NOMO-1 treated with dmso at 0.1 percent for 144 hours (cell line): ENCODE data around the gene ENTHD1.
"Not testable (repeated sequence)": the region's sequence is repeated elsewhere in the genome, so short reads cannot be mapped to it uniquely, and the experiment has no call there.

Experiments
- DNase-seq: peaks from one replicate; lab custom pipeline; 2025; ENCODE audit not compliant: unreplicated experiment; lab: John Stamatoyannopoulos, UW

Gene ENTHD1

DNA sequence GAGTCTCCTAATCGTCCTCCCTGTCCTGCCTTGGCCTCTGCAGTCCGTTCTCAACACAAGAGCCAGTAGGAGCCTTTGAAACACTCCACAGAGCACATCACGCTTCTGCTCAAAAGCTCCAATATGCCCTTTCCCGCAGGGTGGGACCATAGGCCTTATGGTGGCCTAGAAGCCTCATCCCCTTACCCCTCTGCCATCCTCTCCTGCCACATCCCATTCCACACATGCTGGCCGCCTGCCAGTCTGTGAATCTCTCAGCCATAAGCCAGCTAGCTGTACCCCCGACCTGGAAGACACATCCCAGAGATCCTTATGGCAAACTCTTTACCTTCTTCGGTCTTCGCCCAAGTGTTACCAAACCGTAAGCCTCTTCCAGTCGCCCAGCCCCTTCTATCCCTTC, 157.8 kb downstream of the ENTHD1 start:
- DNase-seq: no peak

DNA sequence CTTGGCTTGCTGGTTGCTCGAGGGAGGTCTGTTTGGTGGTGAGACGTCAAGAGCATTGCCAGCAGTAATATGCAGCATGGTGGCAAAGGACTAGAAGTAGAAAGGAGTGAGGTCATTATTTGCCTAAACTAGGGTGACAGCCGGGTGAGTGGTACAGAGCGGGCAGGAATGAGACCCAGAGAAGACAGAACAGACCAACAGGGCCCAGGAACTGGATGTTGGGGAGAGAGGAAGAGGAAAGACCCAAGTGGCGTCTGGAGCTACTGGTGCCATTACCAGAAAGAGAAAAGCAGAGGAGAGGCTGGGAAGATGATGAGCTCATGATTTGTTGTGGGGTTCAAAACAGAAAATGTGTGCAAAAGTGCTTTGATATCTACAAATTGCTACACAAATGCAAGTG, 158.7 kb downstream of the ENTHD1 start:
- DNase-seq: no peak

DNA sequence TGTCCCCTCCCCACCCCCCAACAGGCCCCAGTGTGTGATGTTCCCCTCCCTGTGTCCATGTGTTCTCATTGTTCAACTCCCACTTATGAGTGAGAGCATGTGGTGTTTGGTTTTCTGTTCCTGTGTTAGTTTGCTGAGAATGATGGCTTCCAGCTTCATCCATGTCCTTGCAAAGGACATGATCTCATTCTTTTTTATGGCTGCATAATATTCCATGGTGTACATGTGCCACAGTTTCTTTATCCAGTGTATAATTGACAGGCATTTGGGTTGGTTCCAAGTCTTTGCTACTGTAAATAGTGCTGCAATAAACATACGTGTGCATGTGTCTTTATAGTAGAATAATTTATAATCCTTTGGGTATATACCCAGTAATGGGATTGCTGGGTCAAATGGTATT, 159.5 kb downstream of the ENTHD1 start:
- DNase-seq: not testable (repeated sequence)

DNA sequence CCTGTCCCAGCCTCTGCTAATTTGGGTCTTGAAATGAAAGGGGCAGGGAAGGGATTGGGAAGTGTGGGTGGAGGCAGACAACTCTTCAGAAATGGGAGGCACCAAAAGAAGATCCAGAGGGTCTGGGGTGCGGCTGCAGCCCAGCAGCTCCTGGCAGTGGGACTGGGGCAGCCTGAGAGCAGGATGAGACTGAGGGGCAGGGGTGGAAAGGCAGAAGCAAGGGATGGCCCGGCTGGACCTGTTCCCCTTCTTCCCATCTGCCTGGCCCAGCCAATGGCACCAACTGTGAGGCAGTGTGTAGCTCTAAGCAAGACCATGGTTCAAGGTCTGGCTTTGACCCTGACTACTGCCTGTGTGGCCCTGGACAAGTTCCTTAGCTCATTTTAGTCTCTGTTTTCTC, 160.4 kb downstream of the ENTHD1 start:
- no peak for DNase-seq

DNA sequence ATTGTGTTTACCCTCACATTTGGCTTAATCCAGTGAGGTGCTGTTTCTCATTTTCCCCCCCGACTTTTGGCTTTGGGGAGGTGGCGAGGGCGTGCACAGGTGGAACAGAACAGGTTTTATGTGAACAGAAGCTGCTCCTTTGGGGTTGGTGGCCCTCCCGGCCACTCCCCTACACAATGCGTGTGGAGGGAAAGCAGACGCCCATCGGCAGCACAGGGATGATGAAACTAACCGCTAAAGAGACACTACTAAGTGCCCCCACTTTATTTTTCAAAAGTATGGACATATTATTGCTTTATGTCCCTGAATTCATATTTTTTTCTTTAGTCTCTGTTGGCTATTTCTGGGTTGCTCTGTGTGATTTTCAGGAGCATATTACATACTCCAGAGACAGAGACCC, 160.9 kb downstream of the ENTHD1 start:
- no peak for DNase-seq

DNA sequence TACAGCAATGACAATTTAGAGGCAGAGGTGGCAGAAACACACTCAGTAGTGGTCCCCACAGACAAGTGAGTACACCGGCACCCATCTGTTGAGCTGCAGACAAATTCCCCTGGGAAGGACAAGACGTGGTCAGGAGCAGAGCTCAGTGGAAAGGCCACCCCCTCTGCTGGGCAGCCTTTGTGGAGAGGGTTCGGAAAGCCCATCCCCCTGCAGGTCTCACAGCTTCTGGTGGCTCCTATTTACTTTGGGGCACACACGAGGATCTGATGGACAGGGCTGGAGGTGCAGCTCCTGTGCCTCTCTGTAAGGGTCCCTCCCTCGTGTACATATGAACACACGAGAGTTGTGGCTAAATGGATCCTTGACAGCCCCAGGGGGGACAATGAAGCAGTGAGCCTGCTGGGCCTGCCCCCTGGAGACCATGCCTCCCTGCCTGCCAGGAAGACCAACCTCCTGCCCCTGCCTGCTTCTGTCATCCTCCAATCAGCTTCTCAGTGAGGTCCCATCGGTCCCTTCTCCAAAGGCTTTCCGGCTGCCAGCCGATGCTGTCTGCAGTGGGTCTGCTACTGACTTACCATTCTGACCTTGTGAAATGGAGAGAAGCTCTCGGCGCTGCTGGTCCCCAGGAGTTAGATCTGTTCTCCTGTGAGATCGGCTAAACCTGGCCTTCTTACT, 161.5 kb downstream of the ENTHD1 start:
- no peak for DNase-seq

DNA sequence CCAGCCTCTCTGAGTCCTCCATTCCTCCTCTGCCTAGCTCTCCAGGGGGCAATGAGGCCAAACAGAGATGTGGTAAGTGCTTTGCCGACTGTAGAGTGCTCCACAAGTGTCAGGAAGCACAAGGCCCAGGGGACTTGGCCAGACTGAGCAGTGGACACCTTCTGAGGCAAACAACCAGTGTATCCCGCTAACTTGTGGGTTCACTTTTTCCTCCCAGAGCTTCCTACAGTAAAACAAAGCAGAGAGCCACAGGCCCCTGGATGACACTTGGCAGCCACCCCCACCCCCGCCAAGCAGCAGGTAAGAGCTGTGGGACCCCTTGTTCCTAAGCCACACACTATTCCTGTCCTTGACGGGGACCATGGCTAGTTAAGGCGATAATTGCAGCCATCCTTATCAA, 162.1 kb downstream of the ENTHD1 start:
- DNase-seq: no peak

DNA sequence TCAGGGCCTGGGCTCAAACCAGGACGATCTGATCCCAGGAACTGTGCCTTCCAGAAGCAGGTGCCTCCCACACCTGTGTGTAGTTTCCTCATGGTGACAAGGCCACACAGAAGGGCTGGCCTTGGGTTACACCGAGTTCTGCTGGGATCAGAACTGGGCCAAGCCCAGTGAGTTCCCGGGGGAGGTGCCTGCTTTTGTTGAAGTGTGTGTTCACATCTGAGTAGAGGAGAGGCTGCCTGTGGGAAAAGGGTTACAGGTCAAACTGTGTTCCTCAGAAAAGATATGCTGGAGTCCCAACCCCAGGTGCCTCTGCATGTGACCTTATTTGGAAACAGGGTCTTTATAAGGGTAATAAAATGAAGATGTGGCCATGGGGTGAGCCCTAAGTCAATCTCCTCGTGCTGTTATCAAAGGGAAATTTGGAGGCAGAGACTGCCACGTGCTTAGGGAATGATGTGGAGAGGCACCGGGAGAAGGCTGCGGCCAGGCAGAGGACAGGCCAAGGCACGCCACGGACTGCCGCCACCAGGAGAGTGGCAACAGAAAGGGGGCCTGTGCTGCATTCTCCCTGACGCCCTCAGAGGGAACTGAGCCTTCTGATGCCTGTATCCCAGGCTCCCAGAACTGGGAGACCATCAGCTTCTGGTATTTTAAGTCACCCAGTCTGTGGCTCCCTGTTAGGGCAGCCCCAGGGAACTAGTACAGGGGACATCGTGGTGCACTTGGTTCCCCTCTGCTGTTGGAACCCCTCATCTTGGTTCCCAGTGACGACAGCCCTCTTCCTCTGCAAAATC, 164.2 kb downstream of the ENTHD1 start:
- no peak for DNase-seq

DNA sequence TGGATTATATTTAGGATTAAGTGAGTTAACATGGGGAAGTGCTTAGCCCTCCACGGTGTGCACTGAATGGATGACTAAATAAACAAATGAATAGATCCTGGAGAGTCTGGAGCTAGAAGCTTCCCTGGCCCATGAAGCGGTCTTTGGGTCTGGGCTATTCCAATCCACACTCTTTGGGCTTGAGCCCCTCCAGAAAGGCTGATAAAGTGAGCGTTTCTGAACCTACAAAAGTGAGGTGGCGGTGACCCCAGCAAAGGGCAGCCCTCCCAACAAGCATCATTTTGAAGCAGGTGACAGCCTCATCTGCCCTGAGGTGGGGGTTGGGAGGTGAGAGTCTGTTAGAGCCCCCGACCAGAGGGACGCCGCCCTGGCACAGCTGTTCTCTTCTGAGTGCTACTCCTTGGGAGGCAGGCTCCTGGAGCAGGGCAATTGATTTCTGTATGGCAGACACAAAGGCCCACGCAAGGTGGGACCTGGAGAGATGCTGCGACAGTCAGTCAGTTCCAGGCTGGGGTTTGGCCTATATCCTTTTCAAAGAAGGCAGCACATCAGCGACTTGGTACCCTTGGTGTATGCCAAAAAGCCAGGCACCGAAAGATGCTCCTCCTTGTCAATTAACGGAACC, 165.2 kb downstream of the ENTHD1 start:
- DNase-seq: no peak

DNA sequence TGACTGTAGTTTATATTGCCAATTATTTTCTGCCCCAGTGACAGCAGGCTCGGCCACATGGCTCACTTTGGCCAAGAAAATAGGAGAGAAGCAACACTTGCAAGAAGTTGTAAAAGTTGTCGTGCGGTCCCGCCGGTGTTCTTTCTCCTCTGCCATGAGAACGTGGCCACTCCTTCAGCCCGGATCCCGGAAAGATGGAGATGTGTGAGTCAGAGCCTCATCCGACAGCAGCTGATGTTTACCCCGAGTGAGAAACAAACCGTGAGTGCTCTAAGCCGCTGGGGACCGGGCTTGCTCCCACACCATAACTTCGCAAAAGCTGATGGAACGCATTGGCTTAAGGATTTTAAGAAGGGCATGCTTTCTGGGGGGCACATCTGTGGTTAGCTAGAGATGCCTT, 166.0 kb downstream of the ENTHD1 start:
- DNase-seq: no peak

DNA sequence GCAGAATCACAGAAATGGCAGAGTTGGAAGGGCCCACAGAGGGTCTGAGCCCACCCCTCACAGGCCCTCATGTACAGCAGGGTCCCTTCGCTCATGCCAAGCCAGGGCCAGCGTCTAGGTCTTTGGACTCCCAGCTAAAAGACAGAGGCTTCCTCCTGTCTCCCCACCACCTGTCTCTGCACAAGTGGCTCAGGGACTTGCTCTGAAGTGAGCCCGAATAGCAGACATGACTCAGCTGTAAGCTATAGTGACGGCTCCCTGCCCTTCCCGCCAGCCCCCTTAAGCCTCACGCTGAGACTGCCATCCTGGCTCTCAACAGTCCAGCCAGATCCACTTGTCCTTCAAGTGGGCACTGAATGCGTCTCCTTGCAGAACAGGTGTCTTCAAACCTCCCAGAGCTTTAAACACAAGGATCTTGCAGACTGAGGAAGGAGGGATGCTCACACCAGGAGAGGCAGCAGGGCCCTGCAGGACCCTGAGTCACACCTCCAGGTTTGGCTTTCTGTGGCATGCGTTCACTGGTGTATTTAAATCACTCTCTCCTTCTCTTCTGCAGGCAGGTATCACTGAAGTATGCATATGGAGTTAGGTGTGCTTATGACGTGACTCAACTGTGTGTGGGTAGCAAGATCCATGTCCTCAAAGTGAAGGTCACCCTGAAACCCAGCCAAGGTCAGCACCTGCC, 168.1 kb downstream of the ENTHD1 start:
- DNase-seq: no peak

DNA sequence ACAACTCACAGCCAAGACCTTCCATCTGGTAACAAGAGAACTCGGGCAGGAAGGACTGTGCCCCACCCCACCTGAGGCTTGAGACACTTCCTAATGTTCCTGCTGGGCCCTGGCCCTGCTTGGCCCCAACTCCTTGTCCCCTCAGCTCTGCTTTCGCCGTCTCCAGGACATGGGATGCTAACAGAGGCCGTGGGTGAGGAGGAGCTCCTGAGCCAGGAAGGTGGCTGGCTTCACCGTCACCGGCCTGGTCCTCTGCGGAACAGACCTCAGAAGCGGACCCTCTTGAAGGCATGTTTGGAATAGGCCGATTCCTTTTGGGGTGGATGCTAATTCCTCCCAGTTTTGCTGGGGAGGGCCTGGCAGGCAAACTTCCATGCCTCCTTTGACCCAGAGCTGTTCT, 168.7 kb downstream of the ENTHD1 start:
- no peak for DNase-seq

DNA sequence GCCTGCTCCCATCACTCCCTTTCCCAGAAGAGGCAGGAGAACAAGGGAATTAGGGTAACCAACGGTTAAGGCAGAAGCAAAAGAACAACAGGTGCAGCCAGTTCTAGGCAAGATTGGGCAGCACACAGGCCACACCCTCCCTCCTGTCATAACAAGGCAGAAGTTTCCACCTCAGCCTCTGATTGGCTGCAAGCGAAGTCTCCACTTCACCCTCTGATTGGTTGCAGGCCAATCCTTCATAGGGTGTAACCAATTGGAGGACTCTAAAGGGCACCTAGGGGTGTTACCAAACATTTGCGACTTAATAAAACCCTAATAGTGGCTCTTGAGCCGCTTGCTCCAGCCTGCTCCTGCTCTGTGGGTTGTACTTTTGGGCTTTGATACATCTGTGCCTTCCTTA, 169.2 kb downstream of the ENTHD1 start:
- DNase-seq: no peak

DNA sequence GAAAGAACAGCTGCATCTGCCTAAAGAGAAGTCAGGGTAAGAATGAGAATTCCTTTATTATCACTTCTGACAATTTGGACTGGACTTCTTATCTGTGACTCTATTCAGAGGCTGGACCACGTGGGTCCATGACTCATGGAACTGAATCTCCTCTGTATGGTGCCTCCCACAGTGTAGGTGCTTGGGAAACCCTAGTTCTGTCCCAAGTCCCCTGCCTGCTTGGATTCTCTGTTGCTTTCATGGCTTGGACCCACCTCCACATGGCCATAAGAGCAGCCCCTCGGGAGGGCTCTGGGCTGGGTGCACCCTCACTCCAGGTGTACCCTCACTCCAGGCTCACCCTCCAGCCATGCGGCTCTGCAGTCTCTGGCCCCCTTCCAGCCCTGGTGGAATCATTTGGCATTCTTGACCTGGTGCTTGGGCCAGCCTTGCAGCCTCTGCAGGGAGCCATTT, 169.6 kb downstream of the ENTHD1 start:
- no peak for DNase-seq

DNA sequence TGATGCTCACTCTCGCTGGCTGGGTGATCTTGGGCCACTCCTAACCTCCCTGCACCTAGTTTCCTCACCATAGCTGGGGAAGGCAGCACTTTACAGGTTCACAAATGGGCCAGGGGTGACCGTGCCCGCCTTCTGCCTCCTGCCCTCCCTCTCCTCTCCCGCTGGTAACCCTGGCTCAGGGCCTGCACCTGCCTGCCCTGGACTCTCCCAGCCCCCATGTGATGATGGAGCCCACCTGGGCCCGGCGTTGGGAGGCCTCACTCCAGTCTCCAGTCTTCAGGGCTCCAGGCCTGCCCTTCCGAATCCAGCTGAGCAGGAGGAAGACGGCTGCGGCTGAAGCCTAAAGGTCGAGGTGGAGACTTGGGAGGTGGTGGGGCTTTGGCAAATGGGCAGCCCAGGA, 170.1 kb downstream of the ENTHD1 start:
- DNase-seq: no peak

DNA sequence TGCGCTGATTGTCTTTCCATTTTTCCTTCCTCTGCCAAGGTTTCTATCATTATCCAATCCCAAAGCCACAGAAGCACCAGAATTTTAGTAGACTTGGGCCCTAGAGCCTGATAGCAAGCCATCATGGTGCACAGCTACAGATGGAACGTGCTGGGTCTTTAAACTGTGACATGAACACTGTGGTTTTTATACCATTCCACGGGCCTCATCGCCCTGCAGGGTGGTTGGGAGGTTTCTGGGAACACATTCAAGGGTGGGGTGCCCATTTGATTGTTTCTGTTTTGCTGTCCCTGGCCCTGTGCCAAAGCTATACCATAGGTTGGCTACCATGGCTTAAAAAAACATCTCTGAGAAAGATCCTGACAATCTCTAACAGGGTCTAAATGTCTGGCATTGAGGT, 171.1 kb downstream of the ENTHD1 start:
- DNase-seq: no peak

DNA sequence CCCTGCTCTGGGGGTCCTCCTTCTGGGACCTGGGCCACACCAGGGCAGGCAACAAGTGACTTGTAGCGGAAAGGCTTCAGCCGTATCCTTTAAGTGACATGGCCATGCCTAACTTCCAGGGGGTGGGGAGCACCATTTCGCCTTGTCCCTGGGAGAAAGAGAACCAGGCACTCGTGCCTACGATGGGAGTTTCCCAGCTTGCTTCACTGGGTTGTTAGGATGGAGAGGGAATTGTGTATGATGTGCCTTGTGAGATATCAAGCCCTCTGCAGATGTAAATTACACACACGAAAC, 171.6 kb downstream of the ENTHD1 start:
- no peak for DNase-seq

DNA sequence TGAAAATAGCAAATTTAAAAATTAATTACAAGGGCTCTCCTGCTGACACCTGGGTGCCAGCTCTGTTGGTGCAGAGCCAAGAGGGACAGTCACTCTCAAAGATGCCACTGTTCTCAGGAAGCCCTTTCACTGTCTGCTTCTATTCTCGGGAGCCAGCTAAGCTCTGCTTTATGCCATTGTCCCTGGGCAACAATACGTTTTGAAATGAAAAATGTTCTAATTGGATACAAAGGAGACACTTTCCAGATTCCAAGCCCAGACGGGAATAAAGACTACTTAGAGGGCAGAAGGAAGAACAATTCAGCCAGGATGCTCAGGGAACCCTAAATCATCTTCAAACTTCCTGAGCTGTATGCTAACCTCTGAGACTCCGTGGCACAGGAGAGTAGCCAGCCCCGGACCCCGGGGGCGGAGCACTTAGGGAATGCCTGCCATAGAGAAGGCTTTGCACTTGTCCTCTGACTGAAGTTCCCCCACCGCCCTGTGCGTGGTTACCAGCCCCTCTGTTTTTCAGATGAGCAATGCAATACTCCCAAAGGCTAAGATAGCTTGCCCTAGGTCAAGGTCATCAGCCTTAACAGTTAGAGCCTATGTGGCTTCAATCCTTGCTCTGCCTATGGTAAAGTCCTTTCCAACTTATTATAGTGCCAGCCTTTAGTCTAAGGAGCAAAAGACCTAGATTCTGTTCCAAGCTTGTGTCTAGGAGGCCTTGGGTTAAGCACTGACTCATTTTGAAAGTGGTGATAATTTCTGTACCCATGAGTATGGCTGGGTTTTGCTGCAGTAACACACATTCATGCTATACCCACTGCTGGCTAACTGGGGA, 172.1 kb downstream of the ENTHD1 start:
- no peak for DNase-seq

DNA sequence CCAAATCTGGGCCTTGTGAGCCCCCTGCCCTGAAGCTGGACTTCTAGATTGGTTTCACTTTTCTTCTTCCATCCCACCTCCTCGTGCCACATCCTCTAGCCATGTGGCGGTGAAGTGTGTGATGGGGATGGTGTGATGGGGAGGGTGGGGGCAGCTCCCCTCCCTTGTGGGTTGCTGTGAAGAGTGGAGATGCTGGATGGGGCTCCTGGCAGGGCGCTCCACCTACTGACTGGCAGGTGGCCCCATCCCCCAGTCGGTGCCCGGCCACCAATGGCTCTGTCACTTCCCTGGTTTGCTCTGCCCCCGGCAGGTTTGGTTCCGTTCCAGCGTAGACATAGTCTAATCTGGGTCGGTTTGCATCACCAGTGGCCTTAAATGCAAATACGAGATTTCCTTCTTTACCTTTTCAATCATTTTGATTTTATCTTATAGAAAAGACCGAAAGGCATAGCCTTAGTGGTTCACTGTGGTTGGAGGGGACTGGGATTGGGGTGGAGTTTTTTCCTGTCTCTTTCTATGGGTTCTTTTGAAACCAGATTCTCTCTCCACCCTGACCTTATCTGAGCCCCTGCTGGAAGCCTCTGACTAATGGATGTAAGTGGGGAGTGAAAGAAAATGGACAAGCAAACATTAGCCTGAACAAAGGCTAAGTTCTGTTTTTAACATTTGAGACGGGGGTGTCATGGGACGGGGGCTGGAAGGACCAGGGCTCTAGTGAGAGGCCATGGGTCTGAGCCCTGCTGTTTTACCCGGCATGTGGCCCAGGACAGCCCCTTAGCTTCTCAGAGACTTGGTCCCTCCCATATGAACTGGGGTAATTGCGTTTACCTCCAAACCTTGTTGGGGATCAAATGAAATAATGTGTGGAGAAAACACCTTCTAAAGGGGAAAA, 173.8 kb downstream of the ENTHD1 start:
- DNase-seq: no peak

DNA sequence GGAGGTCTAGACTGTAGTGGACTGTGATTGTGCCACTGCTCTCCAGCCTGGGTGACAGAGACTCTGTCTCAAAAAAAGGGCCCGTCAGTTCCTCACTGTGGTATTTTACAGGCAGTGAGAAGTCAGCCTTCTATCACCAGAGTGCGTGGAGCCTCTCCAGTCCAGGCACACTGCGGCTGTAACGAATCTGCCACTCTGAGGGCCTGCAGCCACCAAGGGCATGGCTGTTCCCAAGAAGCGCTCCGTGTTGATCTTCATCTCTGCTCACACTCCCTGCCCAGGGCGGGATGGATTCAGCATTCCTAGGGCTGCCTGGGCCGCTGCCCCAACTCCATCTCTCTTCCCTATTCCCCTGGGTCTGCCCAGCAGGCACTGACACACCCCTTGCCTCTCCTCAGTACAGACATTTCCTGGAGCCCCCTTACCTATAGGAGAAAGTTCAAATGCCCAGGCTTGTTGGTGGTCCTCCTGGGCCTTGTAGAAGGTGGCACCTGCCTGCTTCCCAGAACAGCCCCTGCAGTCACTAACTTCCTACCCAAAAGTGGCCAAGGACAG, 174.6 kb downstream of the ENTHD1 start:
- no peak for DNase-seq
